PC-3 (cell line): Measurements from ENCODE around the gene DGAT2.

Source experiments
- EZH2 ChIP-seq: fragments of 300-600 bp; sonication (generic); IDR thresholded peaks from one replicate; pipeline ENCODE4 v1.6.1; 2017; ENCODE audit warnings: antibody characterized with exemption, mild to moderate bottlenecking, low read length; ENCODE audit not compliant: unreplicated experiment
- EZH2phosphoT487 ChIP-seq: fragments of 300-600 bp; sonication (generic); IDR thresholded peaks from 2 replicates; pipeline ENCODE4 v1.6.1; 2018; ENCODE audit warnings: mild to moderate bottlenecking, antibody characterized with exemption, low read length, borderline replicate concordance
- TF ChIP-seq, protein P1 (sequence below): fragments of 300-600 bp; sonication (generic); conservative IDR thresholded peaks from 2 replicates; pipeline ENCODE4 v1.5.1; 2017; ENCODE audit warnings: antibody characterized with exemption, low read depth, mild to moderate bottlenecking, low read length

DNA sequence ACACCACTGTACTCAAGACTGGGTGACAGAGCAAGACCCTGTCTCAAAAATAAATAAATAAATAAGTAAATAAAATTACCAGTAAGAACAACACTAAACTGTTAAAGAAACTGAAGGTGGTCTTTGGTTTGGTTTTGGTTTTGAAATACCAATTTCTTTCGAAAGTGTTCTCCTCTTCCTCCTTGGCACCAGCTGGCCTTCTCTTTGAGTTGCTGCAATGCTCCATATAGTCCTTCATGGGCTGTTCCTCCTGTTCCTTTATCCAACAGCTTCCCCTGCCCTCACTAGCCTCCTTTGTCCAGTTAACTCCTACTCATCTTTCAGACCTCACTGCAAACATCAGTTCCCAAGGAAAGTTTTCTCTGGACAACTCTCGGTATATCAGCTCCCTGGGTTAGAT is 41.4 kb downstream of the DGAT2 start:
- TF ChIP-seq, protein P1, sequence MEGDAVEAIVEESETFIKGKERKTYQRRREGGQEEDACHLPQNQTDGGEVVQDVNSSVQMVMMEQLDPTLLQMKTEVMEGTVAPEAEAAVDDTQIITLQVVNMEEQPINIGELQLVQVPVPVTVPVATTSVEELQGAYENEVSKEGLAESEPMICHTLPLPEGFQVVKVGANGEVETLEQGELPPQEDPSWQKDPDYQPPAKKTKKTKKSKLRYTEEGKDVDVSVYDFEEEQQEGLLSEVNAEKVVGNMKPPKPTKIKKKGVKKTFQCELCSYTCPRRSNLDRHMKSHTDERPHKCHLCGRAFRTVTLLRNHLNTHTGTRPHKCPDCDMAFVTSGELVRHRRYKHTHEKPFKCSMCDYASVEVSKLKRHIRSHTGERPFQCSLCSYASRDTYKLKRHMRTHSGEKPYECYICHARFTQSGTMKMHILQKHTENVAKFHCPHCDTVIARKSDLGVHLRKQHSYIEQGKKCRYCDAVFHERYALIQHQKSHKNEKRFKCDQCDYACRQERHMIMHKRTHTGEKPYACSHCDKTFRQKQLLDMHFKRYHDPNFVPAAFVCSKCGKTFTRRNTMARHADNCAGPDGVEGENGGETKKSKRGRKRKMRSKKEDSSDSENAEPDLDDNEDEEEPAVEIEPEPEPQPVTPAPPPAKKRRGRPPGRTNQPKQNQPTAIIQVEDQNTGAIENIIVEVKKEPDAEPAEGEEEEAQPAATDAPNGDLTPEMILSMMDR, result no peak
- TF ChIP-seq EZH2 (no peak), EZH2phosphoT487 (no peak)
